Fibroblast of the aortic adventitia (primary cell): ENCODE results near the gene TVP23A. TPM values are rescaled to one million over a fixed set of nuclear protein-coding genes. Genes with fewer than 3 reads are reported as not detected.
A peak's percentile ranks its signal among the peaks of the same experiment; 100 is the strongest.

Experiments used
- DNase-seq: peaks from one replicate; pipeline ENCODE4 v3.0.0-alpha.2; 2010; ENCODE audit warnings: low read depth
- H3K4me3 ChIP-seq: 2 replicates; pipeline ENCODE4 v1.5.1; 2011; ENCODE audit warnings: low read depth, mild to moderate bottlenecking, control low read depth, low read length, moderate library complexity
- total RNA-seq: library from RNA; depleted of rRNA; stranded (reverse); fragments of >200 nt; gene quantifications from 2 replicates; pipeline ENCODE4 v1.2.3, GENCODE V29; 2012; ENCODE audit warnings: low replicate concordance
- TF ChIP-seq, protein P1 (sequence below): IDR thresholded peaks from 2 replicates; pipeline ENCODE4 v1.5.1; 2011; ENCODE audit warnings: mild to moderate bottlenecking, low read length, control low read depth, inconsistent platforms; ENCODE audit not compliant: insufficient read depth

TVP23A gene
- total RNA-seq, 1 donor: not detected

DNA sequence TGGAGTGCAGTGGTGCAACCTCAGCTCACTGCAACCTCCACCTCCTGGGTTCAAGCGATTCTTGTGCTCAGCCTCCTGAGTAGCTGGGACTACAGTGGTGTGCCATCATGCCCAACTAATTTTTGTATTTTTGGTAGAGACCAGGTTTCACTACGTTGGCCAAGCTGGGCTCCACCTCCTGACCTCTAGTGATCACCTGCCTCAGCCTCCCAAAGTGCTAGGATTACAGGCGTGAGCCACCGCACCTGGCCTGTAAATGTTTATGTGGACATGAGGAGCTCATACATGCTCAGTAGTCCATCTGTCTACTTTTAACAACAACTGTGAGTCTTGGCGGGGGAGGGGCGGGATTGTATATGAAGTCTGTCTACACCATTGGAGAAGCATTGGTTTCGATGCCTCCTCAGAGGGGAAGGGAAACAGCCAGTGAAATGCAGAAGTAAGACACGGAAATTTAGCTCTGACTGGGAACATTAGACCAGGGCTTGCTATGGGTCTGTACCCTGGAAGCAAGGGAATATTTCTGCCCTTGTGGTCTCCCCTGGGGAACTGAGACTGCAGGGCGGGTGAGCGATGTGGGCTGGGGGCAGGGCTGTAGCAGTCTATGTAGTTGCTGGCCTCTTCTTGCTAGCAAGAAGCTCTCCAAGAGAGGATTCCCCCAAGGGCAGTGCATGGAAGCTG lies 65.6 kb downstream of the TVP23A start:
- H3K4me3 ChIP-seq: no peak overlapping the region
- no peak for DNase-seq
- TF ChIP-seq, protein P1, sequence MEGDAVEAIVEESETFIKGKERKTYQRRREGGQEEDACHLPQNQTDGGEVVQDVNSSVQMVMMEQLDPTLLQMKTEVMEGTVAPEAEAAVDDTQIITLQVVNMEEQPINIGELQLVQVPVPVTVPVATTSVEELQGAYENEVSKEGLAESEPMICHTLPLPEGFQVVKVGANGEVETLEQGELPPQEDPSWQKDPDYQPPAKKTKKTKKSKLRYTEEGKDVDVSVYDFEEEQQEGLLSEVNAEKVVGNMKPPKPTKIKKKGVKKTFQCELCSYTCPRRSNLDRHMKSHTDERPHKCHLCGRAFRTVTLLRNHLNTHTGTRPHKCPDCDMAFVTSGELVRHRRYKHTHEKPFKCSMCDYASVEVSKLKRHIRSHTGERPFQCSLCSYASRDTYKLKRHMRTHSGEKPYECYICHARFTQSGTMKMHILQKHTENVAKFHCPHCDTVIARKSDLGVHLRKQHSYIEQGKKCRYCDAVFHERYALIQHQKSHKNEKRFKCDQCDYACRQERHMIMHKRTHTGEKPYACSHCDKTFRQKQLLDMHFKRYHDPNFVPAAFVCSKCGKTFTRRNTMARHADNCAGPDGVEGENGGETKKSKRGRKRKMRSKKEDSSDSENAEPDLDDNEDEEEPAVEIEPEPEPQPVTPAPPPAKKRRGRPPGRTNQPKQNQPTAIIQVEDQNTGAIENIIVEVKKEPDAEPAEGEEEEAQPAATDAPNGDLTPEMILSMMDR: no peak

DNA sequence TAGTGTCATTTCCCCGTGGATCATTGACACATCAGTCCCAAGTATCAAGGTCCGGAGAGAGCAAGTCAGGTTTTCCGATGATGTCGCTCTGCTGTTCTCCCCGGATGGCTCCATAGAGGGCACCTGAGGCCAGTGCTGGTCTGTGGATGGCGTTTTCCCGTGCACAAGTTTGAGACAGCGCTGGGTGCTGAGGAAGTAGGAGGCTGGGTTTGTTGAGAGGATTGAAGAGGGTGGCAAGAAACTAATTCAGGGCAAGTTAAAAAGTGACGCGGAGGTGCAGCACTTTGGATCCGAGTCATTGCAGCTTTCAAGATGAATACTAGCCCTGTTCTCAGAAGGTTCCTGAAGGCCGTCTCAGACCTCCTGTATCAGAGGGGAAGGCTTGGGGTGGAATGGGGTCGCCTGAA lies 67.3 kb downstream of the TVP23A start:
- no peak for DNase-seq
- TF ChIP-seq, protein P1: no peak
- H3K4me3 ChIP-seq: no peak overlapping the region

DNA sequence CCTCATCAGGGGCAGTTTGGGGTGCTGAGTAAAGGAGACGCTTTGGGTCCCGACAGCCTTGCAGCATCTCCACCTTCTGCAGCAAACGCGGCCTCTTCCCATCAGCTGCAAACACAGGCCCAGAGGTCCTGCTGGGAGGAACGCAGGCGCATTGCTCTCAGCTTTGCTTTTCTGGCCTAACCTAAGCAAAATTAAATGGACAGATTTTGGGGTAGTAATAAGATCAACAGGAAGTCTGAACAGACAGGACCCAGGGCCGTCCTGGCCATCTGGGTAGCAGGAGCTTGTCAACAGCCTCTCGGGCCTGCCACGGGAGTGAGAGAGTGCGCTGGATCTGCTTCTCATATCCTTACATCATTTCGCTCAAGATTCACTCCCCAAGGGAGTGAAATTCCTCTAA lies 67.8 kb downstream of the TVP23A start:
- no peak overlapping the region for H3K4me3 ChIP-seq
- no peak for DNase-seq
- TF ChIP-seq, protein P1: no peak

DNA sequence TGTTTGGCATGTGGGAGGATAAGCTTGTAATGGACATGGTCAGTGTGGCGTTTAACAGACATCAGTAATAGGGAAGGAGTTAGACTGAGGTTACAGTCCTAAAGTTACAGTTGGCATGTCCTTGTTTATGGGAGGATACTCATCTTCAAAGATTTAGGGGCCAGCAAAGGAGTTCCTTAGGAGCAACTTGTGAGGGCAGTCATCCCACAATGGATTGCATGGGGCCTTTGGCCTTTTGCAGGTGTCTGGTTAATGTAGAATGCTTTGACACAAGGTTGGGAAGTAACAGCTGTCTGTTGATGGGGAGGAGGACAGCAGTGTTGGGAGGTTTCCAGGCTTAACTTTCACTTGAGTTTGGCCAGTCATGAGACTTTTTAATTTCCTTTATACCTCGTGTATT lies 72.8 kb downstream of the TVP23A start:
- DNase-seq: peak; percentile 25
- TF ChIP-seq, protein P1: no peak
- no peak overlapping the region for H3K4me3 ChIP-seq

DNA sequence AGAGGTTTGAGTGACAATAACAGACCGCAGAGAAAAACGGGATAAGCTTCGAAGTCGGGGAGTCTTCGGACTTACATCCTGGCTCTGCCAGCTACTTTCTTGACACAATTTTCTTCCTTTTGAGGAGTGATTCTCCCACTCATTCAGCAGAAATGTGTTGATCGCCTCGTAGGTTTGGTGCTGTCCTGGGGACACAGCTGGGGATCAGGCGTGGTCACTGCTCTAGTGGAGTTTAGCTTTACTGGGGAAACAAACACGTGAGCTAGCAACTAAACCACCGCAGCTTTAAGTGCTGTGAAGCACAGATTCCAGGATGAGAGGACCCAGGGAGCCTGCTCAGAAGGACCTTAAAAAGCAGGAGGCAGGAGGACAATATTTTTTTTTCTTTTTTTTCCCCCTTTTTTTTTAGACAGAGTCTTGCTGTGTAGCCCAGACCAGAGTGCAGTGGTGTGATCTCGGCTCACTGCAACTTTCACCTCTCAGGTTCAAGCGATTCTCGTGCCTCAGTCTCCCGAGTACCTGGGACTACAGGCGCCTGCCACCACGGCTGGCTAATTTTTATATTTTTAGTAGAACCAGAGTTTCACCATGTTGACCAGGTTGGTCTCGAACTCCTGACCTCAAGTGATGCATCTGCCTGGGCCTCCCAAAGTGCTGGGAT lies 74.1 kb downstream of the TVP23A start:
- TF ChIP-seq, protein P1: no peak
- peak overlapping the region; percentile 70 for H3K4me3 ChIP-seq
- DNase-seq: no peak

DNA sequence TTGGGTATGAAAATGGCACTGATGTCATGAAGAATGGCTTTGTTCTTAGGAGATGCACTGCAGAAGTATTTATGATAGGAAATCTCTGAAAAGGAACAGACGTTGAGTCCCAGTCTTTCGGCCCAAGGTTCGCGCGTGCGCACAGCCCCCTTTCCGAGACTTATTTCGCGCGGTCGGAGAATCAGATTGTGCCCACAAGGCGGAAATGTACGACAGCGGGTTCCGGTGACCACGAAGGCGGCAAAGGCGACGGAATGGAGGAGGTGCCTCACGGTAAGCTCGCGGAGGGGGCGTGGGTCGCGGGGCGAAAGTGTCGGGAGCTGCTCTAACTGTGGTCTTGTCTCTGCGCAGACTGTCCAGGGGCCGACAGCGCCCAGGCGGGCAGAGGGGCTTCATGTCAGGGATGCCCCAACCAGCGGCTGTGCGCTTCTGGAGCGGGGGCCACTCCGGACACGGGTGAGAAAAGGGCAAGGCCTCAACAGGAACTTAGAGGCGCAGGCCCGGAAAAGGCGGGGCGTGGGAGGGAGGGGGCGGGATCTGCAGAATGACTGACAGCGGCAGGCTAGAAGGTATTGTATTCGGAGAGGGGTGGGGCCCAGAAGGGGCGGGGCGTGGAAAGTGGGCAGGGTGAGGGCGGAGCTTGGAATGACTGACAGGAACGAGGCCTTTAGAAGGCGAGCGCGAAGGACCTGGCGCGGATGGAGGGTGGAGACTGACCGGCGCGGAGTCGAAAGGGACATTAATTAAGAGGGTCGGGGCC lies 74.8 kb downstream of the TVP23A start, which contains the start of gene NUBP1:
NUBP1 (plus strand) TSS at position 233 of the 760 bp plus-strand sequence; CDS start at position 255, 22 bp downstream.
- TF ChIP-seq, protein P1: no peak
- DNase-seq: peak; percentile 98
- H3K4me3 ChIP-seq: peak within 1 kb of the TSS; percentile 76
